ENCODE results near the gene MTUS2.

The MTUS2 gene

GRCh38 chr13:29118471-29118870 is 298.3 kb downstream of the MTUS2 start:
- FAIRE-seq (no peak), DNase-seq (ENCODE audit: insufficient read length, low spot score) (no peak)
- TF ChIP-seq POLR2AphosphoS5 (IDR thresholded peaks at IDR 0.05; ENCODE audit: low read depth, low read length): no peak
- no peak for TF ChIP-seq PAX5 (IDR thresholded peaks at IDR 0.05; ENCODE audit: insufficient read depth, low read length, severe bottlenecking)
- no peak for TF ChIP-seq POLR2A (IDR thresholded peaks at IDR 0.05; ENCODE audit: low read depth, low read length)
- TF ChIP-seq POU2F2 (IDR thresholded peaks at IDR 0.05; ENCODE audit: low read depth, low read length): no peak
- no peak for TF ChIP-seq TAF1 (IDR thresholded peaks at IDR 0.05; ENCODE audit: low read depth, low read length)
- TF ChIP-seq SPI1 (IDR thresholded peaks at IDR 0.05; ENCODE audit: low read depth, low read length): no peak

- no peak for TF ChIP-seq POLR2A (IDR thresholded peaks at IDR 0.05; ENCODE audit: low read depth, low read length)
- TF ChIP-seq PAX5 (IDR thresholded peaks at IDR 0.05; ENCODE audit: insufficient read depth, low read length, severe bottlenecking): no peak
- FAIRE-seq: peak; percentile 23
- DNase-seq (ENCODE audit: insufficient read length, low spot score): no peak
These were observed 305.2 kb downstream of the MTUS2 start for GRCh38 chr13:29125191-29125933.

DNA sequence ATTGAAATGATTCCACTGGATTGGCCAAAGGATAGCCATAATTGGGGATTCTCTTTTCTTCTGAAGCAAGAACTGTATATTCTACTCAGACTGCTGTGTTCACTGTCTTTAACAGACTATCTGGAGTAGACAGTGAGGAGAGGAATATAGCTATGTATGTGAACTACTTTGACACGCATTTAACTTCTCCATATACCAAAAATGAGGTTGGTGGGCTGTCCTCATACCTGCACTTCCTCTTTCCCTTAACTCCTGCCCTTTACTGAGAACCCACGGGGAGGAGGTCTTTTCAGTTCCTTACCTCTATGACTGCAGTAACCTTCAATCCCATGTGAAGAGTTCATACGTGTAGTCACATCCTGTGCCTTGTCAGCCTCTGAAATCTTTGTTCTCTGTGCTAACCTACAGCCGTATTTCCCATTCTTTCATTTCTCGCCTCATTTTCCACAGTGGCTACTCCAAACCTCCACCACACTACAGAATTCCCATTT is 305.8 kb downstream of the MTUS2 start:
- FAIRE-seq (peak; percentile 5), DNase-seq (ENCODE audit: insufficient read length, low spot score) (no peak)
- TF ChIP-seq TAF1 (IDR thresholded peaks at IDR 0.05; ENCODE audit: low read depth, low read length) (no peak), PAX5 (IDR thresholded peaks at IDR 0.05; ENCODE audit: insufficient read depth, low read length, severe bottlenecking) (no peak), POLR2AphosphoS5 (IDR thresholded peaks at IDR 0.05; ENCODE audit: low read depth, low read length) (no peak), POU2F2 (IDR thresholded peaks at IDR 0.05; ENCODE audit: low read depth, low read length) (no peak), SPI1 (IDR thresholded peaks at IDR 0.05; ENCODE audit: low read depth, low read length) (peak; percentile 97)

- no peak for DNase-seq (ENCODE audit: insufficient read length, low spot score)
- no peak for FAIRE-seq
- TF ChIP-seq POU2F2 (IDR thresholded peaks at IDR 0.05; ENCODE audit: low read depth, low read length) (no peak), PAX5 (IDR thresholded peaks at IDR 0.05; ENCODE audit: insufficient read depth, low read length, severe bottlenecking) (no peak), SPI1 (IDR thresholded peaks at IDR 0.05; ENCODE audit: low read depth, low read length) (peak; percentile 20; the same call in 1 of the 2 replicates), POLR2A (IDR thresholded peaks at IDR 0.05; ENCODE audit: low read depth, low read length) (no peak), POLR2AphosphoS5 (IDR thresholded peaks at IDR 0.05; ENCODE audit: low read depth, low read length) (no peak)
These were observed 309.5 kb downstream of the MTUS2 start for GRCh38 chr13:29129616-29130015.

DNA sequence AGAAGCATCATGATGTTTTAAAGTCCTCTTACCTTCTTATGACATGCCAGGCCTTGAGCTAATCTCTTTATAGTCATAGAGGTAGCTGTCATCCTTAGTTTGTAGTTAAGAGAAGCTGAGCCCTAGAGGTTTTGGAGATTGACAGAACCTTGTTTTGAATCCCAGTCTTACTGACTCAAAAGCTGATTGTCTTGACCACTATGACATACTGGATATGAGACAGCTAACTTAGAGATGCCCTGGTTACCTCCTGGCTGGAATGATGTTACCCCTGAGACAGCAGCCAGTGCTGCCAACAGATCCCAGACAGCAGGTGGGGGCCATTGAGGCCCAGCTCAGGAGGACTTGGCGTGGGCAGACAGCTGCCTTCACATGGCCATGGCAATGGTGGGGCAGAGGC is 311.0 kb downstream of the MTUS2 start:
- FAIRE-seq (no peak), DNase-seq (ENCODE audit: insufficient read length, low spot score) (no peak)
- no peak for TF ChIP-seq SPI1 (IDR thresholded peaks at IDR 0.05; ENCODE audit: low read depth, low read length)
- no peak for TF ChIP-seq POLR2AphosphoS5 (IDR thresholded peaks at IDR 0.05; ENCODE audit: low read depth, low read length)
- no peak for TF ChIP-seq PAX5 (IDR thresholded peaks at IDR 0.05; ENCODE audit: insufficient read depth, low read length, severe bottlenecking)

GRCh38 chr13:29131881-29132668 is 311.9 kb downstream of the MTUS2 start:
- DNase-seq (ENCODE audit: insufficient read length, low spot score) (no peak), FAIRE-seq (no peak)
- TF ChIP-seq POLR2A (IDR thresholded peaks at IDR 0.05; ENCODE audit: low read depth, low read length): no peak
- TF ChIP-seq PAX5 (IDR thresholded peaks at IDR 0.05; ENCODE audit: insufficient read depth, low read length, severe bottlenecking): no peak
- TF ChIP-seq POLR2AphosphoS5 (IDR thresholded peaks at IDR 0.05; ENCODE audit: low read depth, low read length): no peak
- TF ChIP-seq TAF1 (IDR thresholded peaks at IDR 0.05; ENCODE audit: low read depth, low read length): no peak
- no peak for TF ChIP-seq SPI1 (IDR thresholded peaks at IDR 0.05; ENCODE audit: low read depth, low read length)
- TF ChIP-seq POU2F2 (IDR thresholded peaks at IDR 0.05; ENCODE audit: low read depth, low read length): no peak

DNA sequence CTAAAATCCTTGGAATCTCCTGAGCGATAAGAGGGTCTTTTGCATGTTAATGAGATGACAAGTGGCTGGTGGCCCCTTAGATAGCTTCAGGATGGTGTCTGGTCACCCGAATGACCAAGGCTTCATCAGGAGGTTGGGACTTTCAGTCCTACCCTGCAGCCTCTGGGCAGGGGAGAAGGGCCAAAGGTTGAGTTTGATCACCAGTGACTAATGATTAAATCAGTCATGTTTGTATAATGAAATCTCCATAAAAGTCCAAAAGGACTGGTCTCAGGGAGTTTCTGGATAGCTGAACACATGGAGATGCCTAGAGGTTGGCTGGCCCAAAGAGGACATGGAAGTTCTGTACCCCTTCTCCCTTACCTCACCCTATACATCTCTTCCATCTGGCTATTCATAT is 316.2 kb downstream of the MTUS2 start:
- no peak for TF ChIP-seq POU2F2 (IDR thresholded peaks at IDR 0.05; ENCODE audit: low read depth, low read length)
- TF ChIP-seq SPI1 (IDR thresholded peaks at IDR 0.05; ENCODE audit: low read depth, low read length): no peak
- no peak for TF ChIP-seq POLR2A (IDR thresholded peaks at IDR 0.05; ENCODE audit: low read depth, low read length)
- TF ChIP-seq PAX5 (IDR thresholded peaks at IDR 0.05; ENCODE audit: insufficient read depth, low read length, severe bottlenecking): no peak
- TF ChIP-seq TAF1 (IDR thresholded peaks at IDR 0.05; ENCODE audit: low read depth, low read length): no peak
- no peak for TF ChIP-seq POLR2AphosphoS5 (IDR thresholded peaks at IDR 0.05; ENCODE audit: low read depth, low read length)
- FAIRE-seq (no peak), DNase-seq (ENCODE audit: insufficient read length, low spot score) (no peak)

DNA sequence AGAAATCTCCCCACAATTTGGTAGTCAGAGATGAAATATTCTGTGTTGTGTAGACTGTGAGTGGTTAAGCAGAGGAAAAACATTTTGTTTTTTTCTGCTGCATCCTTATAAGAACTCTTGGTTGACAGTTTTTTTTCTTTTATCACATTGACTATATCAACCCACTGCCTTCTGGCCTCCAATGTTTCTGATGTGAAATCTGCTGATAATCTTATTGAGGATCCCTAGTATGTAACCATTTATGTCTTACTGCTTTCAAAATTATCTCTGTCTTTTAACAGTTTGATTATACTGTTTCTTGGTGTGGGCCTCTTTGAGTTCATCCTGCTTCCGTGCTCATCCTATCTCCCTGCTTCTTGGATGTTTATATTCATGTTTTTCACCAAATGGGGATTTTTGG is 316.9 kb downstream of the MTUS2 start:
- DNase-seq (ENCODE audit: insufficient read length, low spot score) (no peak), FAIRE-seq (no peak)
- TF ChIP-seq POU2F2 (IDR thresholded peaks at IDR 0.05; ENCODE audit: low read depth, low read length) (no peak), POLR2A (IDR thresholded peaks at IDR 0.05; ENCODE audit: low read depth, low read length) (no peak), PAX5 (IDR thresholded peaks at IDR 0.05; ENCODE audit: insufficient read depth, low read length, severe bottlenecking) (no peak), POLR2AphosphoS5 (IDR thresholded peaks at IDR 0.05; ENCODE audit: low read depth, low read length) (no peak), SPI1 (IDR thresholded peaks at IDR 0.05; ENCODE audit: low read depth, low read length) (no peak)

GRCh38 chr13:29137995-29138394 is 317.9 kb downstream of the MTUS2 start:
- FAIRE-seq (no peak), DNase-seq (ENCODE audit: insufficient read length, low spot score) (no peak)
- TF ChIP-seq POLR2A (IDR thresholded peaks at IDR 0.05; ENCODE audit: low read depth, low read length) (no peak), POU2F2 (IDR thresholded peaks at IDR 0.05; ENCODE audit: low read depth, low read length) (no peak), TAF1 (IDR thresholded peaks at IDR 0.05; ENCODE audit: low read depth, low read length) (no peak), POLR2AphosphoS5 (IDR thresholded peaks at IDR 0.05; ENCODE audit: low read depth, low read length) (no peak), SPI1 (IDR thresholded peaks at IDR 0.05; ENCODE audit: low read depth, low read length) (no peak), PAX5 (IDR thresholded peaks at IDR 0.05; ENCODE audit: insufficient read depth, low read length, severe bottlenecking) (no peak)
